ENCODE results near the gene CD101.

Gene CD101

DNA sequence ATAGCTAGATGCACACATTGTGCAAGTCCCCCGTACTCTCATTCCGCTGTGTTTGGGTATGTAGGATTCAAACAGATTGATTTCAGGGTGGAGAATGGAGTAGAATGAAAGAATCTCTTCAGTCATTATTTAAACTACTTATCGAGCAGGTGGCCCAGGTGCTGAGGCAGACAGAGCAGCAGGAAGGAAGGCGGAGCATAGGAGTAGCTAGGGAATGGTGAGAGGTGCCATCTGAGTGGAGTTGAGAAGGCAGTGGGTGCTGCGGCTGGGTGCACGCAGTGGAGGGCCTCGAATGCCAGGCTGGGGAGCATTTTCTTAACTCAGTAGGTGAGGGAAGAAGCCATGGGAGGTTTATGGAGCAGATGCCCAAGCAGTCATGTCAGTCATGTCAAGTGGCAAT lies 45.2 kb upstream of the CD101 start:
- no peak for DNase-seq (ENCODE audit: low spot score)
- Histone ChIP-seq H3K9ac (ENCODE audit: low read depth, low read length, poor library complexity) (no peak overlapping the region), H3K9me3 (replicated peaks in 1 of 2; ENCODE audit: control insufficient read depth in 2 of 2, insufficient read depth in 1 of 2, low read depth in 1 of 2, low read length in 2 of 2) (no peaks in the 10 kb centered on the region), H3K18ac (ENCODE audit: low read length) (peak overlapping the region; percentile 25), H3K4me3 (ENCODE audit: low read length in 2 of 2) (no peak overlapping the region), H4K8ac (ENCODE audit: low read depth, low read length) (no peak overlapping the region), H2BK120ac (ENCODE audit: low read depth, low read length) (no peak overlapping the region), H3K23ac (ENCODE audit: low read depth, low read length, poor library complexity) (no peak overlapping the region), H3K27ac (replicated peaks; ENCODE audit: low read length) (no peak overlapping the region), H2AK5ac (ENCODE audit: low read depth, low read length) (no peak overlapping the region), H3K36me3 (replicated peaks in 1 of 2; ENCODE audit: control insufficient read depth in 2 of 2, insufficient read depth in 2 of 2, low read length in 2 of 2) (peaks cover 5 to 41% of the 10 kb centered on the region in 2 donors), H4K91ac (ENCODE audit: low read depth, low read length, poor library complexity) (no peak overlapping the region), H3K27me3 (ENCODE audit: control insufficient read depth in 3 of 3, insufficient read depth in 3 of 3, low read depth in 1 of 3, low read length in 3 of 3) (no peaks in the 10 kb centered on the region), H2BK5ac (ENCODE audit: low read length) (no peak overlapping the region), H3K4me2 (ENCODE audit: insufficient read depth, low read length, poor library complexity, severe bottlenecking) (no peak overlapping the region), H3K4me1 (ENCODE audit: control insufficient read depth in 2 of 2, insufficient read depth in 1 of 2, low read depth in 1 of 2, low read length in 2 of 2) (peaks cover 0 to 15% of the 10 kb centered on the region in 2 donors), H3K4ac (ENCODE audit: low read length) (no peak overlapping the region), H3K79me1 (ENCODE audit: low read depth, low read length) (peaks cover 5% of the 10 kb centered on the region), H2BK15ac (ENCODE audit: low read length) (no peak overlapping the region), H2BK12ac (ENCODE audit: low read length) (no peak overlapping the region), H2AFZ (ENCODE audit: low read length) (no peak overlapping the region), H3K14ac (ENCODE audit: low read length) (no peak overlapping the region)
- WGBS, 2 donors (ENCODE audit: extremely low coverage in 2 of 2, insufficient read length in 2 of 2, insufficient replicate concordance in 1 of 2) = no CpG with 5 or more reads among the region's 7 CpGs

DNA sequence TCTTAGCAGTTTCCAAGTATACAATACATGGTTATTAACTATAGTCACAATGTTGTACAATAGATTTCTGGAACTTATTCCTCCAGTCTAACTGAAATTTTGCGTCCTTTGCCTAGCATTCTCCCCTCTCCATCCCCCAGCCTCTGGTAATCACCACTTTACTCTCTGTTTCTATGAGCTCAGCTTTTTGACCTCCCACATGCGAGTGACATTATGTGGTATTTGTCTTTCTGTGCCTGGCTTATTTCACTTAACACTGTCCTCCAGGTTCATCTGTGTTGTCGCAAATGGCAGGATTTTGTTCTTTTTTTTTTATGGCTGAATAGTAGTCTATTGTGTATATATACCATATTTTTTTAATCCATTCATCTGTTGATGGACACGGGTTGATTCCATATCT lies 43.9 kb upstream of the CD101 start:
- no peak overlapping the region for H3K27ac ChIP-seq (replicated peaks; ENCODE audit: low read length)
- peaks cover 0 to 12% of the 10 kb centered on the region in 2 donors for H3K4me1 ChIP-seq (ENCODE audit: control insufficient read depth in 2 of 2, insufficient read depth in 1 of 2, low read depth in 1 of 2, low read length in 2 of 2)
- H3K4ac ChIP-seq (ENCODE audit: low read length) = no peak overlapping the region
- H2BK15ac ChIP-seq (ENCODE audit: low read length) = no peak overlapping the region
- no peak overlapping the region for H4K8ac ChIP-seq (ENCODE audit: low read depth, low read length)
- no peak overlapping the region for H2AFZ ChIP-seq (ENCODE audit: low read length)
- H3K79me1 ChIP-seq (ENCODE audit: low read depth, low read length) = peaks cover 5% of the 10 kb centered on the region
- no peak overlapping the region for H3K4me3 ChIP-seq (ENCODE audit: low read length in 2 of 2)
- peaks cover 10 to 41% of the 10 kb centered on the region in 2 donors for H3K36me3 ChIP-seq (replicated peaks in 1 of 2; ENCODE audit: control insufficient read depth in 2 of 2, insufficient read depth in 2 of 2, low read length in 2 of 2)
- H3K9me3 ChIP-seq (replicated peaks in 1 of 2; ENCODE audit: control insufficient read depth in 2 of 2, insufficient read depth in 1 of 2, low read depth in 1 of 2, low read length in 2 of 2) = no peaks in the 10 kb centered on the region
- no peak overlapping the region for H3K9ac ChIP-seq (ENCODE audit: low read depth, low read length, poor library complexity)
- no peak overlapping the region for H3K18ac ChIP-seq (ENCODE audit: low read length)
- WGBS, 2 donors (ENCODE audit: extremely low coverage in 2 of 2, insufficient read length in 2 of 2, insufficient replicate concordance in 1 of 2) = no CpG with 5 or more reads among the region's 4 CpGs
- no peak overlapping the region for H2BK120ac ChIP-seq (ENCODE audit: low read depth, low read length)
- no peak overlapping the region for H2BK5ac ChIP-seq (ENCODE audit: low read length)
- H3K23ac ChIP-seq (ENCODE audit: low read depth, low read length, poor library complexity) = no peak overlapping the region
- H2AK5ac ChIP-seq (ENCODE audit: low read depth, low read length) = no peak overlapping the region
- no peak for DNase-seq (ENCODE audit: low spot score)
- H4K91ac ChIP-seq (ENCODE audit: low read depth, low read length, poor library complexity) = no peak overlapping the region
- H3K14ac ChIP-seq (ENCODE audit: low read length) = no peak overlapping the region
- no peak overlapping the region for H2BK12ac ChIP-seq (ENCODE audit: low read length)
- H3K27me3 ChIP-seq (ENCODE audit: control insufficient read depth in 3 of 3, insufficient read depth in 3 of 3, low read depth in 1 of 3, low read length in 3 of 3) = no peaks in the 10 kb centered on the region
- no peak overlapping the region for H3K4me2 ChIP-seq (ENCODE audit: insufficient read depth, low read length, poor library complexity, severe bottlenecking)

DNA sequence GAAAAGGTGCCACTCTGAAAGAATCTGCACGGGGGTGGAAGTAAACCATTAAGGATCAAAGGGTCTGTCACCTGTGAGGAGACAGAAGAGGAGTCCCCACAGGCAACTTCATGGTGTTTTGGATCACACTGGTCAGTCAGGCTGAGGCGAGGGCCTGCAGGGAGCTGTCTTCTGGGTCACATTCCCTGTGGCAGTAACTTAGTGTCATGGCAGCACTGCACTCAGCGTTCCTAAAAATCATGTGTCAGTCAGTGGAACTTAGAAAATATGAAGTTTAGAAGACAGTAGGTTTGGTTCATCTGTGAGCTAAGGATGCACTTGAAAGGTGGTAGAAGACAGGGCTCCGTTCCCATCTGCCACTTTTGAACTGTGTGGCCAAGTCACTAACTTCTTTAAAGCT lies 43.5 kb upstream of the CD101 start:
- no peak overlapping the region for H2BK12ac ChIP-seq (ENCODE audit: low read length)
- H2BK120ac ChIP-seq (ENCODE audit: low read depth, low read length) = no peak overlapping the region
- no CpG with 5 or more reads among the region's 4 CpGs for WGBS, 2 donors (ENCODE audit: extremely low coverage in 2 of 2, insufficient read length in 2 of 2, insufficient replicate concordance in 1 of 2)
- no peak overlapping the region for H2BK15ac ChIP-seq (ENCODE audit: low read length)
- H3K4me2 ChIP-seq (ENCODE audit: insufficient read depth, low read length, poor library complexity, severe bottlenecking) = no peak overlapping the region
- no peak overlapping the region for H2BK5ac ChIP-seq (ENCODE audit: low read length)
- H3K4me3 ChIP-seq (ENCODE audit: low read length in 2 of 2) = no peak overlapping the region
- H3K4ac ChIP-seq (ENCODE audit: low read length) = no peak overlapping the region
- no peak overlapping the region for H3K18ac ChIP-seq (ENCODE audit: low read length)
- H3K4me1 ChIP-seq (ENCODE audit: control insufficient read depth in 2 of 2, insufficient read depth in 1 of 2, low read depth in 1 of 2, low read length in 2 of 2) = peaks cover 0 to 10% of the 10 kb centered on the region in 2 donors
- H4K91ac ChIP-seq (ENCODE audit: low read depth, low read length, poor library complexity) = no peak overlapping the region
- no peak overlapping the region for H3K9ac ChIP-seq (ENCODE audit: low read depth, low read length, poor library complexity)
- H3K9me3 ChIP-seq (replicated peaks in 1 of 2; ENCODE audit: control insufficient read depth in 2 of 2, insufficient read depth in 1 of 2, low read depth in 1 of 2, low read length in 2 of 2) = no peaks in the 10 kb centered on the region
- no peak overlapping the region for H2AK5ac ChIP-seq (ENCODE audit: low read depth, low read length)
- no peak overlapping the region for H4K8ac ChIP-seq (ENCODE audit: low read depth, low read length)
- H3K79me1 ChIP-seq (ENCODE audit: low read depth, low read length) = peaks cover 5% of the 10 kb centered on the region
- H3K23ac ChIP-seq (ENCODE audit: low read depth, low read length, poor library complexity) = no peak overlapping the region
- H3K36me3 ChIP-seq (replicated peaks in 1 of 2; ENCODE audit: control insufficient read depth in 2 of 2, insufficient read depth in 2 of 2, low read length in 2 of 2) = peaks cover 10 to 42% of the 10 kb centered on the region in 2 donors
- H3K14ac ChIP-seq (ENCODE audit: low read length) = no peak overlapping the region
- no peaks in the 10 kb centered on the region for H3K27me3 ChIP-seq (ENCODE audit: control insufficient read depth in 3 of 3, insufficient read depth in 3 of 3, low read depth in 1 of 3, low read length in 3 of 3)
- H3K27ac ChIP-seq (replicated peaks; ENCODE audit: low read length) = no peak overlapping the region
- H2AFZ ChIP-seq (ENCODE audit: low read length) = no peak overlapping the region
- no peak for DNase-seq (ENCODE audit: low spot score)

GRCh38 chr1:116958977-116959376 lies 42.6 kb upstream of the CD101 start:
- Histone ChIP-seq H2BK120ac (ENCODE audit: low read depth, low read length) (no peak overlapping the region), H2BK12ac (ENCODE audit: low read length) (no peak overlapping the region), H2BK15ac (ENCODE audit: low read length) (no peak overlapping the region), H3K23ac (ENCODE audit: low read depth, low read length, poor library complexity) (no peak overlapping the region), H4K8ac (ENCODE audit: low read depth, low read length) (no peak overlapping the region), H4K91ac (ENCODE audit: low read depth, low read length, poor library complexity) (no peak overlapping the region), H3K27ac (replicated peaks; ENCODE audit: low read length) (no peak overlapping the region), H3K79me1 (ENCODE audit: low read depth, low read length) (peaks cover 5% of the 10 kb centered on the region), H3K4ac (ENCODE audit: low read length) (no peak overlapping the region), H2AFZ (ENCODE audit: low read length) (no peak overlapping the region), H3K4me1 (ENCODE audit: control insufficient read depth in 2 of 2, insufficient read depth in 1 of 2, low read depth in 1 of 2, low read length in 2 of 2) (peaks cover 0 to 7% of the 10 kb centered on the region in 2 donors), H2BK5ac (ENCODE audit: low read length) (no peak overlapping the region), H3K27me3 (ENCODE audit: control insufficient read depth in 3 of 3, insufficient read depth in 3 of 3, low read depth in 1 of 3, low read length in 3 of 3) (no peaks in the 10 kb centered on the region), H3K4me3 (ENCODE audit: low read length in 2 of 2) (no peak overlapping the region), H3K14ac (ENCODE audit: low read length) (no peak overlapping the region), H3K4me2 (ENCODE audit: insufficient read depth, low read length, poor library complexity, severe bottlenecking) (no peak overlapping the region), H3K9me3 (replicated peaks in 1 of 2; ENCODE audit: control insufficient read depth in 2 of 2, insufficient read depth in 1 of 2, low read depth in 1 of 2, low read length in 2 of 2) (no peaks in the 10 kb centered on the region), H2AK5ac (ENCODE audit: low read depth, low read length) (no peak overlapping the region), H3K36me3 (replicated peaks in 1 of 2; ENCODE audit: control insufficient read depth in 2 of 2, insufficient read depth in 2 of 2, low read length in 2 of 2) (peaks cover 10 to 45% of the 10 kb centered on the region in 2 donors), H3K9ac (ENCODE audit: low read depth, low read length, poor library complexity) (no peak overlapping the region), H3K18ac (ENCODE audit: low read length) (no peak overlapping the region)
- DNase-seq (ENCODE audit: low spot score) = no peak
- WGBS, 2 donors (ENCODE audit: extremely low coverage in 2 of 2, insufficient read length in 2 of 2, insufficient replicate concordance in 1 of 2) = no CpG with 5 or more reads among the region's 2 CpGs

Measured in neuronal stem cell (in vitro differentiated cells).